GM19438 (cell line): Measurements from ENCODE around the gene DMRT1.

Experiments used
- ATAC-seq: cut with Tn5 transposase; IDR thresholded peaks from one replicate; pipeline ENCODE4 v1.9.1; 2021; ENCODE audit warnings: low read depth; ENCODE audit not compliant: unreplicated experiment

The DMRT1 gene

DNA sequence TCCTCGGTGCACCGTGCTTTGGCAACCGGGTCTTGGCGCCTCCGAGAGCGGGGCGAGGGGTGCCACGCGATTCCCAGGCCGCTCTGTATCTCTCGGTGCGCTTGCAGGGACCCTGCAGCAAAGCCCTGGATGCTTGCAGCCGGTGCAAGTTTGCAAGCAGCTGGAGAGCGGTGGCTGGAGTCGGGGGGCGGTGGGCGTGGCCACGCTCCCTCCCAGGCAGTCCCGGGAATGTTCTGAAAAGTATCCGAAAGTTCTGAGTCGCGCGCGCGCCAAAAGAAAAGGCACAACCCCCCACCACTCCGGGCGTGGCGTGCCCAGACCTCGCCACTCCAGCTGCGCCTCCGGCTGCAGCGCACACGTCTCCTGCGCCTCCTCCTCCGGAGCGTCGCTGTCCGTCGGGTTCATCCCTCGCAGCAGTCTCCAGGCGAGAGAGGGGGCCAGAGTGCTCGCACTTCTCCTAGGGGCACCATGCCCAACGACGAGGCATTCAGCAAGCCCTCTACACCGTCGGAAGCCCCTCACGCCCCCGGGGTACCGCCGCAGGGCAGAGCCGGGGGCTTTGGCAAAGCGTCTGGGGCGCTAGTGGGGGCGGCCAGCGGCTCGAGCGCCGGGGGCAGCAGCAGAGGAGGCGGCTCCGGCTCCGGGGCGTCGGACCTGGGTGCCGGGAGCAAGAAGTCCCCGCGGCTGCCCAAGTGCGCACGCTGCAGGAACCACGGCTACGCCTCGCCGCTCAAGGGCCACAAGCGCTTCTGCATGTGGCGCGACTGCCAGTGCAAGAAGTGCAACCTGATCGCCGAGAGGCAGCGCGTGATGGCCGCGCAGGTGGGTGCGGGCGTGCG is at the start of gene DMRT1:
TSS of gene DMRT1 (plus strand) at position 327 of the 839 bp plus-strand sequence. CDS start at position 469, 142 bp downstream.
- no peak for ATAC-seq

DNA sequence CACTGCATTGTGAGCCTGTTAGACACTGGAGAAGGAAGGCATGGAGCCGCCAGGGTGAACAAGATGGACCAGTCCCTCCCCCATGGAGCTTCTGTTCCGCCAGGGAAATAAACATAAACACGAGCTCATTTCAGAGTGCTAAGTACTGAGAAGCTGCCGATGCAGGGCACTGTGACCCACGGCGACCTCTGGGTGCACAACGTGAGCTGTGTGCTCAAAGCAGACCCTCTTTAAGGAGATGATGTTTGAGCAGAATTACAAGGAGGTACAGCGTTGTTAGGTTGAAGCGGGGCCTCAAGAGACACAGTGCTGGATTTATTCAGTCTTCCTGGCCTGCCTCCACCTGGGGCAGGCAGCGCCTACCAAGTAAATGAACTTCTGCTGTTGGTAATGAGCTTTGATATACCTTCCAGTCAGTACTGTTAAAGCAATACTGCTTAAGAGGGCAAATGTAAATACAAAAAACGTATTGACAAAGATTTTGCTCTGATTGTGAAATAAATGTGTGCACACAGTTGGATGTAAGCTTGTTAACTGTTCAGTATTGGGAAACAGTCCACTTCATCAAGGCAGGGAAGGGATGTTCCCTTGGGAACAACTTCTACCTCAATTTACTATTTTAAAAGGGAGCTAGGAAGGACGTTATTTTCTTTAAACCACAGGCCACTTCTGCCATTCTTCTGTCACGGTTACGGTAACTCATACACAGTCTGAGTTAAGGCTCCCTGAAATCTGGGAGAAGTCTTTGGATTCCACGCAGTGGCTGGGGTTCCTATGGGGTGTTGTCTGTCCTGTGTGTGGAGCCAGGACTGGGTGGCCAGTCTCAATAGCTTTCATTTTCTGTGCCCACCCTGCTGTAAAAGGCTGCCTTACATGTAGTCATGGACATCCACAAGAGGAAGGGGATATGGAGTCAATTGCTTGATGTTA is 48.9 kb upstream of the DMRT1 start:
- ATAC-seq, result no peak

DNA sequence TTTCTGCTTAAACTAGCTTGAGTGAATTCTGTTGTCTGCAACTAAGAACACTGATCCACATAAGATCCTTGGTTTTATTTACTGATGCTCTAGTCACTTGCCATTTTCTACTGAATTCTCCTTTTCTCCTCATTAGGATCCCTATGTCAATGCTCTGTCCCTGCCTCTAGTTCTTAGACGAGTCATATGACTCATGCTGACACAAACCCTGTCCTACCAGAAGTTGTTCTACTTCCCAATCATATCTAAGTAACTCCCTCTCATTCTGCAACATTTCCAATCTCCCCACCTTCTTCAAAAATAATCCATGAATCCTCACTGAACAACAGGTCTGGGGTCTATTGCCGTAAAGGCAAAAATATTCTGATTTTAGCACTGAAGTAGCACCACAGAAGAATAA is 47.1 kb upstream of the DMRT1 start:
- ATAC-seq, result no peak

- ATAC-seq, result no peak
These were observed 45.6 kb upstream of the DMRT1 start for GRCh38 chr9:795869-796268.

- ATAC-seq, result no peak
These were observed 40.8 kb upstream of the DMRT1 start for GRCh38 chr9:800591-801150.

DNA sequence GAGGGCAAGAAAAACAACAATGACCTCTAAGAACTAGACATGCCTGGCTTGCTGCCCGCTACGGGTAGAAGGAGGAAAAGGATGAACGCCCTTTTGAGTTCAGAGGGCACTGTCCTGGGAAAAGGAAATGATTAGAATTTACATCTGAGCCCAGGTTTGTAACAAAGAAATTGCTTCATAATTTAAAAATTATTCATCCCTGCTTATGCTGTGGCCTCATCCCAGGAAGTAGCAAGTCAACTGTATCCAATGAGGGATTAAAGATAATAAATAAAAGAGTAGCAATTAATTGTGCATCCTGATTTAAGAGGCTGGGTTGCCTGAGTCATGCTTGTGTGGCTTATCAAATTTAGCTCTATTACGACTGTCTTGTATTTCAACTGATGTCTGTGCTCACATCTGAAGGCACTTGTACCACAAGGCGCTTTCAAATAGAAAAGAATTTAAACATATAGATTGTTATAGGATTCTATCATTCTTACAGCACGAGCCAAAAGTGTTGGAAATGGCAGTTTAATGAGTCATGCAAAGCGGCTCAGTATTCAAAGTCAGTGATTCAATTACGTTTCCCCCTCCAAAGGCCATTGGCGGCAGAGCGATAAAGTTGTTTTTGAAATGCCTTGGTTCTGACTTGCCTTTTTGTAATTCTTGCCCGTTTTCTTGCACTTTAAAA is 40.0 kb upstream of the DMRT1 start:
- ATAC-seq, result no peak

- no peak for ATAC-seq
These were observed 37.5 kb upstream of the DMRT1 start for GRCh38 chr9:804026-804425.

DNA sequence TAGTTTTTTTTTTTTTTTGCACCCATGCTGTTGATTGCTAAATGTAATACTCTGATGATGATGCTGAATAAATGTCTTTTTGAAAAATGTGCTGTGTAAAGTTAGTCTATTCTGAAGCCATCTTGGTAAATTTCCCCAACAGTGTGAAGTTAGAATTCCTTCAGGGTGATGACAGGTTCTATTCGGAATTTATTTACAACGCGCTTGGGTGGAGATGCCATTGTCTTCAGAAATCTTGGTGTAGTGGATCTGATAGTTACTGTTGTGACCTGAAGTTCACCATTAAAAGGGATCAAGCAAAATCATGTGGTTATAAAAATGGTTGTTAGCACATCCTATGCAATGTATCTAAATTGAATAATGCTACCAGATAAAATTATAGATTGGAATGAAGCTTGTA is 36.3 kb upstream of the DMRT1 start:
- ATAC-seq, result no peak

DNA sequence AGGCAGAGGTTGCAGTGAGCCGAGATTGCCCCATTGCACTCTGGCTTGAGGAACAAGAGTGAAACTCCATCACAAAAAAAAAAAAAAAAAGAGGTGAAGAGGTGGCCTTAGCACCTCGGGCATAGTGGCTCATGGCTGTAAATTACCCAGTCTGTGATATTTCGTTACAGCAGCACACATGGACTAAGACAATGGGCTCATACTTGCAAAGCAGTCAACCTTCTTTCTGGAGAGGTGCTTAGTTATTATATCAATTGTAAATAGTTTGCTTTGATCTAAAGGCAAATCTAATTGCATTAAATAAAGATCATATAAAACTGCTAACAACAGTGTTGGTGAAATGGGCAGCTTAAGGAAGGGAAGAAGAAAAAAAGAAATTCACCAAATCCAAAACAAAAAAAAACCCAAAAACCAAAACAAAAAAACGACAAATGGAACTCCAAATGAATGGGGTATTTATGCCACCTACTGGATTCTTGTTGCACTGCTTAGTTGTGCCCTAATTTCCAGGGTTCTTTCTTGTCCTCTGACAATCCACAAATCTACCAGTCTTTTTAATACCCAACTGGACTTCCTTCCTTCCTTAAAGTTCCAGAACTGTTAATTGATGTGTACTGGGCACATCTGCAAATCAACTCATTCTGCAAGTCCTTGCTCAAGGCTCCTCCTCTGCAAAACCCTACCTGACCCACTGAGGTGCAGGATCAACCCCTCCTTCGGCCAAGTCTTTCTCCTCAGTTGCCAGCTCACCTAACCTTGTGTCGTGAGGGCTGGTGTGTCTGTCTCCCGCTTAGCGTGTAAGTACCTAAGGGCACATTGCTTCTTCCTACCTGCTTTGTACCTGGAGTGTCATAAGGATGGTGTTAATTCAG is 35.0 kb upstream of the DMRT1 start:
- ATAC-seq, result no peak

GRCh38 chr9:811106-811531 is 30.4 kb upstream of the DMRT1 start:
- ATAC-seq, result no peak

DNA sequence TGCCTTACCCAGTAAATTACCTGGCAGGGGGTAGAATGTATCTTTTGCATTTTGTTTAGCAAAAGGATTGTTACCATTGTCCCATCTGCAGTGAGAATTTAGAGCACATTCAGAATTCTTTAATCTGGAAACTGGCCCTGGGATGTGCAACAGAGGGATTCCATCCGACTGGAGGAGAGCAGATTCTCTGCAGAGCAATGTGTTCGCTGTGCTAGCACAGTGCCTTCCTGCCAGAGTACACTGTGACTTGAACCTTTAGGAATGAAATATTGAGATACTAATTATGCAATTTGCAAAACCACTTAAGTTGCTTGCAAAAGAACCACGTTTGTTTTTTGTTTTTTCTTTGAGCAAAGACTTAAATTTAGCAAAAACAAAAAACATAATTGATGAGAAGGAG is 22.5 kb upstream of the DMRT1 start:
- ATAC-seq, result no peak

- ATAC-seq, result no peak
These were observed 14.8 kb upstream of the DMRT1 start for GRCh38 chr9:826500-827280.

- no peak for ATAC-seq
These were observed 1.2 kb upstream of the DMRT1 start for GRCh38 chr9:840343-840742.

DNA sequence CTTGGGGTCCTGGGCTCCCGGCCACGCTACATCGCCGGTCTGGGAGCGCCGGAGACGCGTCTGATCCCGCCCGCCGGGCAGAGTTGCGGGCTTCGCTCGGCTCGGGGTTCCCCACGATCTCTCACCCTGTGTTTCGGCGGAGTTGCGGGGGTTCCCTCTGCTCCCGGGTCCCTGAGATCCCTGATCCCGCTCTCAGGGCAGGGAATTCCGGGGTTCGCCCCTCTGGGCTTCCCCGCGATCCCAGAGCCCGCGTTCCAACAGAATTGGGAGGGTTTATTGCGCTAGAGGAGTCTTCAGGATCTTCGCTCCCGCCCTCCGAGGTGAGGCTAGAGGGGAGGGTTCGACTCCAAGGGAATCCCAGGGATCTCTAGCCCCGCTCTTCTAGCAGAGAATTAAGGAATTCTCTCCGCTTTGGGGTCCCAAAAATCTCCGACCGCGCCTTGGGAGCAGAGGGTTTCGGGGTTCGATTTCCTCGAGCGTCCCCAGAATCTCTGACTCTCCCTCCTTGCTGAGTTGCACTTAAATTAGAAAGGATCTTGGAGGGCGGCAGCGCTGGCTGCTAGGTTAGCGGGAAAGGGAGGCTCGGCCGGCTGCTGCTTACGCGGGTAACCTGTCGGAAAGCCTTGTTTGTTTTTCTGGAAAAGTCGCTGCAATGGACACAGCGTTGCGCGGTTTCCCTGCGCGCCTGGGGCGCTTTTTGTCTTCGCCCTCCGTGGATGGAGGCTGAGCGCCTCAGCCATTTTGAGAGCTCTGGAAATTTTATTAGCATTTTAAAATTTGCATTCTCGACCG is 1.3 kb downstream of the DMRT1 start:
- ATAC-seq, result no peak

DNA sequence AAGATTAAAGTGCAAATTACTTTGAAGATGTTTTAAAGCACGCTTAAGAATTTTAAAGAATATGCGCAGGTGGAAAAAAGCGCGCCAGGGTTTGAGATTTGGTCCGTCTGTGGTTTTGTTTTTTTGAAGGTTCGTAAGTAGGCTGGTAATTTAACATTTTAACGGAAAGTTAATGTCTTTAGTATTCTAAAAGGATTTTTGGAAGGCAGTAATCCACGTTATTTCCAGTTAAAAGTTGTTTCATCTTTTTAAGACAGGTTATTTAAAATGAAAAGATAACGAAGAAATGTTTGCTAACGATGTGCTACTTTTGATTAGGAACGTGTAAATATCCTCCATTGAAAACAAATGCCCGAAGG is 1.9 kb downstream of the DMRT1 start:
- ATAC-seq, result no peak

DNA sequence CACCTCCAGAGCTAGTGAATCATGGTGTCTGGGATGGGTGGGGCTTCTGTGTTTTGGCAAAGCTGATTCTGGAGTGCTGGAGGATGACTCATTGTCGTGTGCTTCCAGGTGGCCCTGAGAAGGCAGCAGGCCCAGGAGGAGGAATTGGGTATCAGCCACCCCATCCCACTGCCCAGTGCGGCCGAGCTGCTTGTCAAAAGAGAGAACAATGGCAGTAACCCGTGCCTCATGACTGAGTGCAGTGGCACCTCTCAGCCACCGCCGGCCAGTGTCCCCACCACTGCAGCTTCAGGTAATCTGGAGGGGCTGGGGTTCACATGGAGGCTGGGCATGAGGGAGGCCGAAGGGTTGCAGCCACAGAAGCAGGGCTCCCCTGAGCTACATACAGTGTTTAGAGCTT is 5.4 kb downstream of the DMRT1 start:
- ATAC-seq, result no peak

GRCh38 chr9:847505-847904 is 6.0 kb downstream of the DMRT1 start:
- ATAC-seq, result no peak

GRCh38 chr9:849431-849830 is 7.9 kb downstream of the DMRT1 start:
- no peak for ATAC-seq
